Hair follicle dermal papilla cell (primary cell): ENCODE results near the gene WAPL. TPM values are rescaled to one million over a fixed set of nuclear protein-coding genes. Genes with fewer than 3 reads are reported as not detected.

Source experiments
- small RNA-seq: library from RNA; depleted of rRNA; stranded (forward); fragments of <200 nt; gene quantifications from one replicate; pipeline ENCODE3, GENCODE V24; 2012
- total RNA-seq: library from RNA; depleted of rRNA; stranded (reverse); fragments of >200 nt; gene quantifications from 2 replicates; pipeline ENCODE4 v1.2.3, GENCODE V29; 2012

WAPL gene
- 39.8 and 48.4 TPM in 2 replicates for total RNA-seq

GRCh38 chr10:86521678-86522509 is at the start of gene WAPL:
WAPL (minus strand) TSS chr10:86521792; CDS start chr10:86518069, 3,723 bp downstream.

Small RNAs within 50 kb of the gene (small RNA-seq; reads per million reads assigned to genes)
- gene RNU6-780P = not detected

Other genes starting within 250 kb of the WAPL start
- 0.85 and 0.97 TPM in 2 replicates for gene GRID1, start 155.0 kb downstream of the WAPL start, total RNA-seq
- not detected in 2 replicates for gene OPN4, start 132.8 kb upstream of the WAPL start, total RNA-seq
- gene LDB3, start 146.7 kb upstream of the WAPL start, total RNA-seq = under 0.01 TPM in 1 of 2 replicates, not detected in the other
- 72.3 and 87.5 TPM in 2 replicates for gene BMPR1A, start 234.8 kb upstream of the WAPL start, total RNA-seq